ENCODE data around the gene GXYLT1.

DNA sequence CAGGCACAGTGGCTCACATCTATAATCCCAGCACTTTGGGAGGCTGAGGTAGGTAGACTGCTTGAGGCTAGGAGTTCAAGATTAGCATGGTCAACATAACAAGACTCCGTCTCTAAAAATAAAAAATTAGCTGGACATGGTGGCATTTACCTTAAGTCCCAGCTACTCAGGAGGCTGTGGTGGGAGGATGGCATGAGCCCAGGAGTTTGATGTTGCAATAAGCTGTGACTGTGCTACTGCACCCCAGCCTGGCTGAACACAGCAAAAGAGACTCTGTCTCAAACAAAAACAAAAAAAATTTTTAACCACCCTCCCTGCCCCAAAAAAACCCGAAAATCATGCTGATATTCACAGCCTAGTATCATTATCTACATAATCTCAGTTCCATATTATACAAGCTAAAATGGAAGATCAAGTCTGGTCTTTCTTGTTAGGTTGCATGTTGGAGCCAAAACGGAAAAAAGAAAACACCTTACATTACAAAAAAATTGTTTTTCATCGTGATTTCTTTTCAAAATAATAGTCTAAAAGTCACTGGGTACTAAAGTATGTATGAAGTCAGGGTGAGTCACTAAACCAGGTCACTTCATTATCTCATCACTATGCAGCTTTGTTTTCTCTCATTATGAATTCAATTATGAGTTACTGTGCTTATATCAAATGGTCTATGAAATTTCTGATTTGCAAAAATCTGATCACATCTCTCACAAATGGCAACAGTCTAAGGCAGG, 13.8 kb downstream of the GXYLT1 start:
- TF ChIP-seq ZNF660 (CRISPR knock-in tag; IDR thresholded peaks at IDR 0.05; ENCODE audit: borderline replicate concordance, low read depth), result no peak
- TF ChIP-seq, protein P1, sequence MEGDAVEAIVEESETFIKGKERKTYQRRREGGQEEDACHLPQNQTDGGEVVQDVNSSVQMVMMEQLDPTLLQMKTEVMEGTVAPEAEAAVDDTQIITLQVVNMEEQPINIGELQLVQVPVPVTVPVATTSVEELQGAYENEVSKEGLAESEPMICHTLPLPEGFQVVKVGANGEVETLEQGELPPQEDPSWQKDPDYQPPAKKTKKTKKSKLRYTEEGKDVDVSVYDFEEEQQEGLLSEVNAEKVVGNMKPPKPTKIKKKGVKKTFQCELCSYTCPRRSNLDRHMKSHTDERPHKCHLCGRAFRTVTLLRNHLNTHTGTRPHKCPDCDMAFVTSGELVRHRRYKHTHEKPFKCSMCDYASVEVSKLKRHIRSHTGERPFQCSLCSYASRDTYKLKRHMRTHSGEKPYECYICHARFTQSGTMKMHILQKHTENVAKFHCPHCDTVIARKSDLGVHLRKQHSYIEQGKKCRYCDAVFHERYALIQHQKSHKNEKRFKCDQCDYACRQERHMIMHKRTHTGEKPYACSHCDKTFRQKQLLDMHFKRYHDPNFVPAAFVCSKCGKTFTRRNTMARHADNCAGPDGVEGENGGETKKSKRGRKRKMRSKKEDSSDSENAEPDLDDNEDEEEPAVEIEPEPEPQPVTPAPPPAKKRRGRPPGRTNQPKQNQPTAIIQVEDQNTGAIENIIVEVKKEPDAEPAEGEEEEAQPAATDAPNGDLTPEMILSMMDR (CRISPR knock-in tag; IDR thresholded peaks at IDR 0.05), result no peak
- no peak for TF ChIP-seq ETV6 (CRISPR knock-in tag; conservative IDR thresholded peaks at IDR 0.05)
- no peak for TF ChIP-seq RFX5 (IDR thresholded peaks at IDR 0.05; ENCODE audit: low read depth, low read length)
- no peak for TF ChIP-seq SALL1 (CRISPR knock-in tag; IDR thresholded peaks at IDR 0.05)
- TF ChIP-seq ASH2L (IDR thresholded peaks at IDR 0.05; ENCODE audit: insufficient read length, low read depth, low read length), result no peak
- TF ChIP-seq KDM2A (CRISPR knock-in tag; IDR thresholded peaks at IDR 0.05; ENCODE audit: borderline replicate concordance, low read depth), result no peak
- TF ChIP-seq PHF21A (CRISPR knock-in tag; IDR thresholded peaks at IDR 0.05), result no peak
- no peak for TF ChIP-seq KLF15 (CRISPR knock-in tag; IDR thresholded peaks at IDR 0.05; ENCODE audit: borderline replicate concordance)
- TF ChIP-seq NR3C1 (CRISPR knock-in tag; IDR thresholded peaks at IDR 0.05), result no peak
- TF ChIP-seq KAT2B (IDR thresholded peaks at IDR 0.05; ENCODE audit: borderline replicate concordance, low read depth, low read length), result no peak
- TF ChIP-seq SRF (IDR thresholded peaks at IDR 0.05; ENCODE audit: low read depth, low read length), result no peak
- TF ChIP-seq GABPA (IDR thresholded peaks at IDR 0.05; ENCODE audit: low read depth, low read length), result no peak
- no peak for TF ChIP-seq GABPA (CRISPR knock-in tag; IDR thresholded peaks at IDR 0.05; ENCODE audit: low read depth)
- TF ChIP-seq, protein P2, sequence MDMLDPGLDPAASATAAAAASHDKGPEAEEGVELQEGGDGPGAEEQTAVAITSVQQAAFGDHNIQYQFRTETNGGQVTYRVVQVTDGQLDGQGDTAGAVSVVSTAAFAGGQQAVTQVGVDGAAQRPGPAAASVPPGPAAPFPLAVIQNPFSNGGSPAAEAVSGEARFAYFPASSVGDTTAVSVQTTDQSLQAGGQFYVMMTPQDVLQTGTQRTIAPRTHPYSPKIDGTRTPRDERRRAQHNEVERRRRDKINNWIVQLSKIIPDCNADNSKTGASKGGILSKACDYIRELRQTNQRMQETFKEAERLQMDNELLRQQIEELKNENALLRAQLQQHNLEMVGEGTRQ (IDR thresholded peaks at IDR 0.05; ENCODE audit: low read depth, low read length), result no peak
- TF ChIP-seq, protein P2 (CRISPR knock-in tag; IDR thresholded peaks at IDR 0.05; ENCODE audit: borderline replicate concordance), result no peak

All from HepG2 (cell line).